Liver (tissue), 9 donors: ENCODE results near the gene RESF1. TPM values are rescaled to one million over a fixed set of nuclear protein-coding genes. Genes with fewer than 3 reads are reported as not detected.

Experiments
- DNase-seq: peaks from one replicate; pipeline ENCODE4 v3.0.0-alpha.2; 2017; ENCODE audit warnings: low spot score
- H3K27ac ChIP-seq, 2 donors: one replicate each; pipeline ENCODE4 v1.7.0; 2013; ENCODE audit warnings: inconsistent platforms in 2 of 2, low read length in 2 of 2, control low read depth in 1 of 2, low read depth in 1 of 2, mild to moderate bottlenecking in 1 of 2
- H3K27me3 ChIP-seq, 4 donors: one replicate each; pipeline versions ENCODE4 v1.6.1 to v1.7.0; 2013; ENCODE audit warnings: low read length in 3 of 4, inconsistent platforms in 1 of 4, mild to moderate bottlenecking in 1 of 4, moderate library complexity in 1 of 4; ENCODE audit not compliant: control insufficient read depth in 4 of 4, insufficient read depth in 4 of 4
- H3K36me3 ChIP-seq, 4 donors: one replicate each; pipeline versions ENCODE4 v1.6.1 to v1.7.0; 2013; ENCODE audit warnings: low read length in 3 of 4, mild to moderate bottlenecking in 3 of 4, low read depth in 1 of 4, moderate library complexity in 1 of 4; ENCODE audit not compliant: control insufficient read depth in 4 of 4, insufficient read depth in 3 of 4
- H3K4me1 ChIP-seq, 4 donors: one replicate each; pipeline versions ENCODE4 v1.6.1 to v1.7.0; 2013; ENCODE audit warnings: low read length in 3 of 4, mild to moderate bottlenecking in 3 of 4, moderate library complexity in 1 of 4; ENCODE audit not compliant: control insufficient read depth in 4 of 4, insufficient read depth in 4 of 4
- H3K4me3 ChIP-seq, 3 donors: one replicate each; pipeline versions ENCODE4 v1.6.1 to v1.7.0; 2013; ENCODE audit warnings: low read length in 3 of 3, control low read depth in 1 of 3, low read depth in 1 of 3, mild to moderate bottlenecking in 1 of 3
- H3K9ac ChIP-seq, 2 donors: one replicate each; pipeline ENCODE4 v1.7.0; 2013; ENCODE audit warnings: low read length in 2 of 2, mild to moderate bottlenecking in 2 of 2, moderate library complexity in 2 of 2, control low read depth in 1 of 2, low read depth in 1 of 2
- H3K9me3 ChIP-seq, 4 donors: one replicate each; pipeline versions ENCODE4 v1.6.1 to v1.7.0; 2013; ENCODE audit warnings: low read length in 3 of 4; ENCODE audit not compliant: control insufficient read depth in 4 of 4
- ATF3 ChIP-seq: IDR thresholded peaks from 2 replicates; pipeline ENCODE4 v1.6.1; 2016; ENCODE audit warnings: antibody characterized with exemption
- EGR1 ChIP-seq, 2 donors: IDR thresholded peaks; 2 replicates each; pipeline ENCODE4 v1.6.1; 2016 to 2018; ENCODE audit warnings: antibody characterized with exemption in 2 of 2, low read depth in 2 of 2
- FOXA1 ChIP-seq: IDR thresholded peaks from 2 replicates; pipeline ENCODE4 v1.6.1; 2016; ENCODE audit warnings: antibody characterized with exemption
- FOXA2 ChIP-seq: IDR thresholded peaks from 2 replicates; pipeline ENCODE4 v1.6.1; 2016; ENCODE audit warnings: antibody characterized with exemption
- GABPA ChIP-seq, 2 donors: IDR thresholded peaks in 1 of 2; conservative IDR thresholded peaks in 1 of 2; 2 replicates each; pipeline ENCODE4 v1.6.1; 2016; ENCODE audit warnings: antibody characterized with exemption in 2 of 2, mild to moderate bottlenecking in 1 of 2, moderate library complexity in 1 of 2
- HNF4A ChIP-seq, 2 donors: conservative IDR thresholded peaks; 2 replicates each; pipeline ENCODE4 v1.6.1; 2016; ENCODE audit warnings: antibody characterized with exemption in 2 of 2, mild to moderate bottlenecking in 2 of 2
- JUND ChIP-seq, 2 donors: IDR thresholded peaks; 2 replicates each; pipeline ENCODE4 v1.6.1; 2016; ENCODE audit warnings: antibody characterized with exemption in 2 of 2
- NR2F2 ChIP-seq: IDR thresholded peaks from 2 replicates; pipeline ENCODE4 v1.6.1; 2016; ENCODE audit warnings: antibody characterized with exemption
- RAD21 ChIP-seq, 2 donors: IDR thresholded peaks; 2 replicates each; pipeline ENCODE4 v1.6.1; 2016; ENCODE audit warnings: antibody characterized with exemption in 2 of 2, mild to moderate bottlenecking in 2 of 2
- REST ChIP-seq: IDR thresholded peaks from 2 replicates; pipeline ENCODE4 v1.6.1; 2016; ENCODE audit warnings: antibody characterized with exemption, mild to moderate bottlenecking
- RXRA ChIP-seq, 2 donors: IDR thresholded peaks; 2 replicates each; pipeline ENCODE4 v1.6.1; 2017 to 2018; ENCODE audit warnings: antibody characterized with exemption in 2 of 2, mild to moderate bottlenecking in 1 of 2
- SP1 ChIP-seq: IDR thresholded peaks from 2 replicates; pipeline ENCODE4 v1.6.1; 2018; ENCODE audit warnings: antibody characterized with exemption, mild to moderate bottlenecking
- TAF1 ChIP-seq: conservative IDR thresholded peaks from 2 replicates; pipeline ENCODE4 v1.6.1; 2016; ENCODE audit warnings: antibody characterized with exemption, mild to moderate bottlenecking
- YY1 ChIP-seq: IDR thresholded peaks from 2 replicates; pipeline ENCODE4 v1.6.1; 2016; ENCODE audit warnings: antibody characterized with exemption, mild to moderate bottlenecking
- WGBS: extraction: QIAGEN DNeasy Blood & Tissue Kit; methylation state at CpG from one replicate; pipeline ENCODE4 v1.1.7; 2013; 5-methylcytosine and 5-hydroxymethylcytosine counted together
- polyA plus RNA-seq, 2 donors: library from polyadenylated mRNA; stranded (reverse) in 1 of 2; unstranded in 1 of 2; fragments of 200-250 nt in 1 of 2; fragments of >200 nt in 1 of 2; fragmentation: Nextera tagmentation in 1 of 2; extraction: Ambion mirVana in 1 of 2; gene quantifications; one replicate each; pipeline versions ENCODE4 v1.2.1 to v1.2.3, GENCODE V29; 2013 to 2015
- total RNA-seq, 2 donors: library from RNA; depleted of rRNA; stranded (reverse); fragments of >200 nt; gene quantifications; one replicate each; pipeline ENCODE4 v1.2.3, GENCODE V29; 2014
- TF ChIP-seq, protein P1 (sequence below): IDR thresholded peaks from 2 replicates; pipeline ENCODE4 v1.6.1; 2016; ENCODE audit warnings: antibody characterized with exemption
- TF ChIP-seq, protein P2 (sequence below): IDR thresholded peaks from 2 replicates; pipeline ENCODE4 v1.6.1; 2016; ENCODE audit warnings: antibody characterized with exemption
- donor health status: healthy.
- donor health status: healthy.
- donor health status: healthy.
- donor health status: healthy.
- donor health status: healthy.

RESF1 gene
- total and polyA plus RNA-seq, 4 donors: 19.5 to 69.7 (median 37.2) TPM

- Histone ChIP-seq H3K9ac (no peak overlapping the region), H3K4me1 (peaks cover 13 to 28% (median 15%) of the 10 kb centered on the region in 4 donors), H3K27me3 (no peaks in the 10 kb centered on the region), H3K27ac (peak overlapping the region in 1 of 2 donors; percentile 0), H3K36me3 (peaks cover 5 to 38% (median 18%) of the 10 kb centered on the region in 4 donors), H3K9me3 (no peaks in the 10 kb centered on the region), H3K4me3 (no peak overlapping the region)
- TF ChIP-seq, protein P1, sequence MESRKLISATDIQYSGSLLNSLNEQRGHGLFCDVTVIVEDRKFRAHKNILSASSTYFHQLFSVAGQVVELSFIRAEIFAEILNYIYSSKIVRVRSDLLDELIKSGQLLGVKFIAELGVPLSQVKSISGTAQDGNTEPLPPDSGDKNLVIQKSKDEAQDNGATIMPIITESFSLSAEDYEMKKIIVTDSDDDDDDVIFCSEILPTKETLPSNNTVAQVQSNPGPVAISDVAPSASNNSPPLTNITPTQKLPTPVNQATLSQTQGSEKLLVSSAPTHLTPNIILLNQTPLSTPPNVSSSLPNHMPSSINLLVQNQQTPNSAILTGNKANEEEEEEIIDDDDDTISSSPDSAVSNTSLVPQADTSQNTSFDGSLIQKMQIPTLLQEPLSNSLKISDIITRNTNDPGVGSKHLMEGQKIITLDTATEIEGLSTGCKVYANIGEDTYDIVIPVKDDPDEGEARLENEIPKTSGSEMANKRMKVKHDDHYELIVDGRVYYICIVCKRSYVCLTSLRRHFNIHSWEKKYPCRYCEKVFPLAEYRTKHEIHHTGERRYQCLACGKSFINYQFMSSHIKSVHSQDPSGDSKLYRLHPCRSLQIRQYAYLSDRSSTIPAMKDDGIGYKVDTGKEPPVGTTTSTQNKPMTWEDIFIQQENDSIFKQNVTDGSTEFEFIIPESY: no peak
- TF ChIP-seq RAD21 (IDR thresholded peaks at IDR 0.05): peak in 1 of 2 donors; percentile 39
- peak in 1 of 2 donors; percentile 50 for TF ChIP-seq RXRA (IDR thresholded peaks at IDR 0.05)
- no peak for TF ChIP-seq GABPA (IDR thresholded peaks at IDR 0.05 in 1 of 2, conservative IDR thresholded peaks at IDR 0.05 in 1 of 2)
- no peak for TF ChIP-seq SP1
- peak; percentile 59 to 90 for TF ChIP-seq HNF4A (conservative IDR thresholded peaks at IDR 0.05)
- TF ChIP-seq TAF1: no peak
- TF ChIP-seq YY1: no peak
- peak; percentile 29 for TF ChIP-seq FOXA1
- TF ChIP-seq, protein P2, sequence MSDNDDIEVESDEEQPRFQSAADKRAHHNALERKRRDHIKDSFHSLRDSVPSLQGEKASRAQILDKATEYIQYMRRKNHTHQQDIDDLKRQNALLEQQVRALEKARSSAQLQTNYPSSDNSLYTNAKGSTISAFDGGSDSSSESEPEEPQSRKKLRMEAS: peak; percentile 16
- no peak for TF ChIP-seq ATF3
- no peak for TF ChIP-seq REST
- peak in 1 of 2 donors; percentile 36 for TF ChIP-seq JUND (IDR thresholded peaks at IDR 0.05)
- TF ChIP-seq EGR1 (IDR thresholded peaks at IDR 0.05; ENCODE audit: low read depth in 2 of 2): no peak
- WGBS: 34% methylated on average over 7 of the region's 7 CpGs
- DNase-seq: no peak
Observed at GRCh38 chr12:31967539-31967938, 8.3 kb downstream of the RESF1 start.

DNA sequence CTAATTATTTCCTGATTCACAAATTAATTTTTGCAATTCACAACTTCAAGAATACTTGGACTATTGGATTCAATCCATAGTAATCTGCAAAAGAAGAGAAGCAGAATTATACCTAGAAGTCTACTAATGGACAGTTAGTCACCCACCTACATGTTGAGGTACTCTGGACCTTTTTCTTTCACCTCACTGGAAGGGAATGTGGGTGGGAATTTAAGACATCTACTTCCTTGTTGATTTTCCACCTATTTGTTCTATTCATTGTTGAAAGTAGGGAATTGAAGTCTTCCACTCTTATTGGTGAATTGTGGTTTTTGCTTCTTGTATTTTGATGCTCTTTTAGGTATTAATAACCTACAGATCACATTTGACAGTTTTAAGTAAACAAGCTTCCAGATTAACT lies 11.0 kb downstream of the RESF1 start:
- Histone ChIP-seq H3K4me1 (peaks cover 11 to 24% (median 15%) of the 10 kb centered on the region in 4 donors), H3K27me3 (no peaks in the 10 kb centered on the region), H3K9me3 (no peaks in the 10 kb centered on the region), H3K4me3 (no peak overlapping the region), H3K9ac (no peak overlapping the region), H3K27ac (no peak overlapping the region), H3K36me3 (peaks cover 5 to 43% (median 26%) of the 10 kb centered on the region in 4 donors)
- DNase-seq: no peak
- TF ChIP-seq RAD21 (IDR thresholded peaks at IDR 0.05) (no peak), JUND (IDR thresholded peaks at IDR 0.05) (no peak), FOXA2 (no peak), GABPA (IDR thresholded peaks at IDR 0.05 in 1 of 2, conservative IDR thresholded peaks at IDR 0.05 in 1 of 2) (no peak), EGR1 (IDR thresholded peaks at IDR 0.05; ENCODE audit: low read depth in 2 of 2) (no peak), NR2F2 (no peak), ATF3 (no peak), REST (no peak), RXRA (IDR thresholded peaks at IDR 0.05) (no peak), FOXA1 (no peak), SP1 (no peak), HNF4A (conservative IDR thresholded peaks at IDR 0.05) (no peak)
- TF ChIP-seq, protein P2: no peak
- TF ChIP-seq, protein P1: no peak
